BLaER1 treated with 17β-estradiol and CSF1 and Interleukin-3, amounts not matched to agents 10 nM and 100 nM (cell line): ENCODE measurements around the gene EFL1.
"Not testable (repeated sequence)": the region's sequence is repeated elsewhere in the genome, so short reads cannot be mapped to it uniquely, and the experiment has no call there.

Source experiments
- H3K27ac ChIP-seq, 11 experiments: shearing (Covaris generic); formaldehyde crosslinking; 2 replicates each; pipeline ENCODE4 v1.8.1; 2022
- H3K27me3 ChIP-seq, 11 experiments: shearing (Covaris generic); formaldehyde crosslinking; 2 replicates each; pipeline ENCODE4 v1.8.1; 2022
- H3K36me3 ChIP-seq, 11 experiments: shearing (Covaris generic); formaldehyde crosslinking; 2 replicates each; pipeline ENCODE4 v1.8.1; 2022
- H3K4me1 ChIP-seq, 10 experiments: shearing (Covaris generic); formaldehyde crosslinking; 2 replicates each; pipeline ENCODE4 v1.8.1; 2022
- H3K4me2 ChIP-seq, 11 experiments: shearing (Covaris generic); formaldehyde crosslinking; 2 replicates each; pipeline ENCODE4 v1.8.1; 2022
- H3K4me3 ChIP-seq, 10 experiments: shearing (Covaris generic); formaldehyde crosslinking; 2 replicates each; pipeline ENCODE4 v1.8.1; 2022
- H3K9ac ChIP-seq, 11 experiments: shearing (Covaris generic); formaldehyde crosslinking; 2 replicates each; pipeline ENCODE4 v1.8.1; 2022
- H3K9me3 ChIP-seq, 11 experiments: shearing (Covaris generic); formaldehyde crosslinking; replicated peaks in 1 of 11; 2 replicates each; pipeline ENCODE4 v1.8.1; 2022
- H4K20me1 ChIP-seq, 11 experiments: shearing (Covaris generic); formaldehyde crosslinking; 2 replicates each; pipeline ENCODE4 v1.8.1; 2022
- Cebpa-rat ChIP-seq, 11 experiments: shearing (Covaris generic); IDR thresholded peaks; 2 replicates each; pipeline ENCODE4 v1.8.1; 2022

EFL1 gene

GRCh38 chr15:82281276-82281675 is 18.7 kb upstream of the EFL1 start:
- peaks cover 0 to 11% (median 6%) of the 10 kb centered on the region in 10 experiments; a peak in 14 of 20 replicates for H3K4me1 ChIP-seq
- H4K20me1 ChIP-seq, H3K9me3 ChIP-seq, H3K36me3 ChIP-seq, H3K9ac ChIP-seq, H3K4me3 ChIP-seq, H3K27ac ChIP-seq, H3K4me2 ChIP-seq, H3K27me3 ChIP-seq: not testable (repeated sequence)

- Histone ChIP-seq H3K9ac (no peak overlapping the region), H3K9me3 (peaks cover 7 to 22% (median 14%) of the 10 kb centered on the region in 11 experiments)
- TF ChIP-seq Cebpa-rat (IDR thresholded peaks at IDR 0.05), result no peak
Measured at GRCh38 chr15:82275410-82275809, 12.9 kb upstream of the EFL1 start.

GRCh38 chr15:82272154-82272553 is 9.6 kb upstream of the EFL1 start:
- no peak for TF ChIP-seq Cebpa-rat (IDR thresholded peaks at IDR 0.05)
- no peaks in the 10 kb centered on the region for H3K36me3 ChIP-seq
- no peak overlapping the region for H3K27ac ChIP-seq
- no peak overlapping the region for H3K4me3 ChIP-seq
- no peaks in the 10 kb centered on the region for H3K4me1 ChIP-seq
- no peak overlapping the region for H3K4me2 ChIP-seq
- no peaks in the 10 kb centered on the region for H4K20me1 ChIP-seq
- no peak overlapping the region for H3K9ac ChIP-seq
- no peaks in the 10 kb centered on the region for H3K27me3 ChIP-seq
- H3K9me3 ChIP-seq, result peaks cover 7 to 22% (median 14%) of the 10 kb centered on the region in 11 experiments

More at GRCh38 chr15:82275410-82275809, 12.9 kb upstream of the EFL1 start:
- H3K27ac ChIP-seq, result no peak overlapping the region
- H3K4me3 ChIP-seq, result no peak overlapping the region
- H3K27me3 ChIP-seq, result no peaks in the 10 kb centered on the region
- no peaks in the 10 kb centered on the region for H3K4me1 ChIP-seq
- H4K20me1 ChIP-seq, result no peaks in the 10 kb centered on the region
- no peaks in the 10 kb centered on the region for H3K36me3 ChIP-seq
- H3K4me2 ChIP-seq, result no peak overlapping the region

- H3K4me1 ChIP-seq, H3K27ac ChIP-seq: not testable (repeated sequence)
Measured at GRCh38 chr15:82268454-82268853, 5.9 kb upstream of the EFL1 start.

GRCh38 chr15:82267137-82267536 is 4.6 kb upstream of the EFL1 start:
- H3K27me3 ChIP-seq, H3K27ac ChIP-seq, H3K4me3 ChIP-seq, H3K9ac ChIP-seq, H3K4me2 ChIP-seq, H3K9me3 ChIP-seq, H4K20me1 ChIP-seq, H3K36me3 ChIP-seq: not testable (repeated sequence)
- H3K4me1 ChIP-seq, result peaks cover 7 to 14% (median 13%) of the 10 kb centered on the region in 10 experiments; a peak in 19 of 20 replicates

More at GRCh38 chr15:82268454-82268853, 5.9 kb upstream of the EFL1 start:
- H3K27me3 ChIP-seq, H4K20me1 ChIP-seq, H3K4me2 ChIP-seq, H3K9me3 ChIP-seq, H3K36me3 ChIP-seq, H3K4me3 ChIP-seq, H3K9ac ChIP-seq: not testable (repeated sequence)

GRCh38 chr15:82263350-82263749 is 816 bp upstream of the EFL1 start:
- H3K36me3 ChIP-seq, result peaks cover 5 to 26% (median 20%) of the 10 kb centered on the region in 11 experiments
- H3K4me2 ChIP-seq, result peak overlapping the region; percentile 80 to 95 (median 93)
- peak overlapping the region; percentile 70 to 96 (median 87) for H3K4me3 ChIP-seq
- H4K20me1 ChIP-seq, result peaks cover 0 to 11% (median 0%) of the 10 kb centered on the region in 11 experiments; a peak in 4 of 22 replicates
- no peak for TF ChIP-seq Cebpa-rat (IDR thresholded peaks at IDR 0.05)
- peak overlapping the region in 9 of 11 experiments; percentile 76 to 86 (median 83); a peak in 14 of 22 replicates for H3K9ac ChIP-seq
- H3K9me3 ChIP-seq, result no peaks in the 10 kb centered on the region
- H3K27ac ChIP-seq, result peak overlapping the region in 1 of 11 experiments; percentile 80; a peak in 1 of 22 replicates
- peaks cover 21 to 32% (median 29%) of the 10 kb centered on the region in 10 experiments for H3K4me1 ChIP-seq
- no peaks in the 10 kb centered on the region for H3K27me3 ChIP-seq

GRCh38 chr15:82261566-82262421 is 740 bp downstream of the EFL1 start:
- peaks cover 0 to 11% (median 0%) of the 10 kb centered on the region in 11 experiments; a peak in 4 of 22 replicates for H4K20me1 ChIP-seq
- not testable (repeated sequence) for H3K9me3 ChIP-seq, H3K27me3 ChIP-seq
- H3K36me3 ChIP-seq, result peaks cover 14 to 42% (median 32%) of the 10 kb centered on the region in 11 experiments
- H3K4me1 ChIP-seq, result peaks cover 21 to 32% (median 28%) of the 10 kb centered on the region in 10 experiments
- peak overlapping the region; percentile 73 to 86 (median 83) for H3K9ac ChIP-seq
- peak overlapping the region; percentile 14 to 82 (median 72); a peak in 21 of 22 replicates for H3K27ac ChIP-seq
- peak overlapping the region; percentile 70 to 96 (median 87) for H3K4me3 ChIP-seq
- H3K4me2 ChIP-seq, result peak overlapping the region; percentile 84 to 95 (median 93)

GRCh38 chr15:82248261-82248660 is 14.3 kb downstream of the EFL1 start:
- not testable (repeated sequence) for H3K9ac ChIP-seq, H3K27me3 ChIP-seq, H3K27ac ChIP-seq, H3K4me3 ChIP-seq, H3K9me3 ChIP-seq, H3K4me2 ChIP-seq, H4K20me1 ChIP-seq
- peaks cover 18 to 61% (median 40%) of the 10 kb centered on the region in 11 experiments for H3K36me3 ChIP-seq
- H3K4me1 ChIP-seq, result peaks cover 0 to 12% (median 7%) of the 10 kb centered on the region in 10 experiments; a peak in 12 of 20 replicates

- H3K27ac ChIP-seq, H3K9me3 ChIP-seq, H3K4me2 ChIP-seq, H3K9ac ChIP-seq, H4K20me1 ChIP-seq, H3K27me3 ChIP-seq, H3K4me3 ChIP-seq: not testable (repeated sequence)
- Histone ChIP-seq H3K4me1 (peaks cover 0 to 12% (median 7%) of the 10 kb centered on the region in 10 experiments; a peak in 12 of 20 replicates), H3K36me3 (peaks cover 8 to 49% (median 30%) of the 10 kb centered on the region in 11 experiments)
Measured at GRCh38 chr15:82245956-82246355, 16.6 kb downstream of the EFL1 start.

GRCh38 chr15:82243644-82244043 is 18.9 kb downstream of the EFL1 start:
- H3K36me3 ChIP-seq, result peaks cover 26 to 62% (median 47%) of the 10 kb centered on the region in 11 experiments
- H3K9me3 ChIP-seq, H3K4me3 ChIP-seq, H4K20me1 ChIP-seq, H3K27ac ChIP-seq, H3K9ac ChIP-seq, H3K27me3 ChIP-seq: not testable (repeated sequence)
- peaks cover 0 to 12% (median 7%) of the 10 kb centered on the region in 10 experiments; a peak in 12 of 20 replicates for H3K4me1 ChIP-seq
- H3K4me2 ChIP-seq, result peak overlapping the region in 2 of 11 experiments; percentile 2 to 5; a peak in 3 of 22 replicates

GRCh38 chr15:82241836-82242499 is 20.6 kb downstream of the EFL1 start:
- H3K4me3 ChIP-seq, H3K9ac ChIP-seq, H3K4me2 ChIP-seq, H3K27ac ChIP-seq, H4K20me1 ChIP-seq, H3K9me3 ChIP-seq, H3K27me3 ChIP-seq: not testable (repeated sequence)
- Histone ChIP-seq H3K36me3 (peaks cover 32 to 74% (median 61%) of the 10 kb centered on the region in 11 experiments), H3K4me1 (peaks cover 0 to 12% (median 6%) of the 10 kb centered on the region in 10 experiments; a peak in 12 of 20 replicates)
